Stimulated activated CD4-positive, alpha-beta T cell treated with anti-CD3 and anti-CD28 coated beads, Interleukin-2, amount 100 ng/mL, for 4 hours (primary cell): ENCODE data around the gene TOMM40.
A peak's percentile ranks its signal among the peaks of the same experiment; 100 is the strongest.

Experiments used
- DNase-seq: peaks from one replicate; pipeline ENCODE4 v3.0.0-alpha.2; 2020; ENCODE audit warnings: low read depth

TOMM40 gene

GRCh38 chr19:44927746-44928145 is 36.7 kb downstream of the TOMM40 start:
- DNase-seq, result no peak

GRCh38 chr19:44930088-44930487 is 39.0 kb downstream of the TOMM40 start:
- no peak for DNase-seq

- no peak for DNase-seq
Observed at GRCh38 chr19:44931541-44931940, 40.5 kb downstream of the TOMM40 start.

GRCh38 chr19:44939668-44940067 is 48.6 kb downstream of the TOMM40 start:
- no peak for DNase-seq

GRCh38 chr19:44942067-44942571 is 51.1 kb downstream of the TOMM40 start, which contains the start of gene APOC4:
APOC4 (plus strand) TSS chr19:44942237; CDS start chr19:44942278, 41 bp downstream.
- DNase-seq, result no peak

GRCh38 chr19:44943801-44944249 is 52.8 kb downstream of the TOMM40 start:
- no peak for DNase-seq

- no peak for DNase-seq
Observed at GRCh38 chr19:44947041-44947581, 56.1 kb downstream of the TOMM40 start.

- no peak for DNase-seq
Observed at GRCh38 chr19:44948237-44948636, 57.2 kb downstream of the TOMM40 start.

- DNase-seq, result no peak
Observed at GRCh38 chr19:44948763-44949374, 57.8 kb downstream of the TOMM40 start.

- no peak for DNase-seq
Observed at GRCh38 chr19:44949550-44949949, 58.5 kb downstream of the TOMM40 start.

GRCh38 chr19:44951179-44952159 is 60.4 kb downstream of the TOMM40 start:
- DNase-seq, result peak; percentile 49
